GM12873 (cell line): Measurements from ENCODE around the gene PSME2.

Experiments used
- CTCF ChIP-seq: IDR thresholded peaks from 2 replicates; pipeline ENCODE4 v1.5.1; 2012; ENCODE audit warnings: low read depth, mild to moderate bottlenecking, moderate library complexity, low read length, control low read depth; ENCODE audit not compliant: insufficient read depth; ENCODE audit errors: missing control alignments

PSME2 gene

GRCh38 chr14:24113801-24114531, 32.4 kb downstream of the PSME2 start:
- no peak for TF ChIP-seq CTCF

GRCh38 chr14:24113379-24113800, 33.0 kb downstream of the PSME2 start:
- no peak for TF ChIP-seq CTCF

GRCh38 chr14:24110523-24110922, 35.9 kb downstream of the PSME2 start:
- no peak for TF ChIP-seq CTCF

GRCh38 chr14:24110060-24110459, 36.4 kb downstream of the PSME2 start:
- no peak for TF ChIP-seq CTCF

- no peak for TF ChIP-seq CTCF
These were observed 38.0 kb downstream of the PSME2 start for GRCh38 chr14:24108336-24108874.

GRCh38 chr14:24106672-24107271, 39.6 kb downstream of the PSME2 start:
- TF ChIP-seq CTCF: no peak

- no peak for TF ChIP-seq CTCF
These were observed 43.0 kb downstream of the PSME2 start for GRCh38 chr14:24103451-24103850.
